Activated naive CD4-positive, alpha-beta T cell treated with anti-CD3 and anti-CD28 coated beads, Interleukin-2, amount 50 U/mL, for 24 hours (primary cell): ENCODE data around the gene IL18.

ENCODE experiments used
- H3K27ac Mint-ChIP-seq: one replicate; pipeline ENCODE4 v1.8.0; 2021; ENCODE audit warnings: mild to moderate bottlenecking, mixed read lengths
- H3K27me3 Mint-ChIP-seq: one replicate; pipeline ENCODE4 v1.8.0; 2021; ENCODE audit warnings: mixed read lengths
- H3K36me3 Mint-ChIP-seq: one replicate; pipeline ENCODE4 v1.8.0; 2021; ENCODE audit warnings: mixed read lengths
- H3K4me1 Mint-ChIP-seq: one replicate; pipeline ENCODE4 v1.8.0; 2021; ENCODE audit warnings: mixed read lengths
- H3K4me3 Mint-ChIP-seq: one replicate; pipeline ENCODE4 v1.8.0; 2021; ENCODE audit warnings: mild to moderate bottlenecking, mixed read lengths
- H3K9me3 Mint-ChIP-seq: one replicate; pipeline ENCODE4 v1.8.0; 2021; ENCODE audit warnings: mixed read lengths

The IL18 gene

DNA sequence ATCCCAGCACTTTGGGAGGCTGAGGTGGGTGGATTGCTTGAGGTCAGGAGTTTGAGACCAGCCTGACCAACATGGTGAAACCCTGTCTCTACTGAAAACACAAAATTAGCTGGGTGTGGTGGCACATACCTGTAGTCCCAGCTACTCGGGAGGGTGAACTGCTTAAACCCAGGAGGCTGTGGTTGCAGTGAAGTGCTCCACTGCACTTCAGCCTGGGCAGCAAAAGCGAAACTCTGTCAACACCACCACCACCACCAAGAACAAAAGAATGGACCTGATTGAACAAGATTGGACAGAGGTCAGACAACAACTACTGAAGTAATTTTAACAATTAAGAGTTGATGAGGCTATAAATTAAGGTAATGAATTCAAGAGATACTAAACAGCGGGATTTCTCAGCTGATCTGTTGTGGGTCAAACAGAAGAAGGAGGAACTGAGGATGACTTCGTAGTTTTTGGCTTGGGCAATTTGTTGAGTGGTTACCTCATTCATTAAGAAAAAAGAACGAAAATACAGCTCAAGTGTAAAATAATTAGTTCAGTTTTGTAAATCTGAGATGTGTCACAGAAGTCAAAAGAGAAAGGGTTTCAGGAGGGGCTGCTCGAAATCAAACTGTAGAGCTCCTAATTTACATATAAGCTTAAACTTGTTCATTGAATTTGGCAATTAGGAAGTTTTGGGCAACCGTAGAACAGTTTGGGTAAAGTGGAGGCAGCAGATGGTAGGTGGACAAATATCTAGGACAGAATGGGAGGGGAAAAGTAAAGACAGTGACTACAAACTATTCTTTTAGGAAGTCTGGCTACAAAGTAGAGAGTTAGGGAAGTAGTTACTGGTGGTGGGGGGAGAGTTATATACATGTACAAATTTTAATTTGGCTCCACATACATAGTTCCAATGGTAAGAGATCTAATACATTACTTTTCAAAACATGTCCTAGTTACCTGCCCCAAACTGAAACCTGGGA, 4.5 kb downstream of the IL18 start:
- H3K9me3 Mint-ChIP-seq: no peaks in the 10 kb centered on the region
- H3K4me3 Mint-ChIP-seq: no peak overlapping the region
- H3K27me3 Mint-ChIP-seq: peaks cover 18% of the 10 kb centered on the region
- H3K27ac Mint-ChIP-seq: no peak overlapping the region
- peaks cover 4% of the 10 kb centered on the region for H3K4me1 Mint-ChIP-seq
- peaks cover 2% of the 10 kb centered on the region for H3K36me3 Mint-ChIP-seq

DNA sequence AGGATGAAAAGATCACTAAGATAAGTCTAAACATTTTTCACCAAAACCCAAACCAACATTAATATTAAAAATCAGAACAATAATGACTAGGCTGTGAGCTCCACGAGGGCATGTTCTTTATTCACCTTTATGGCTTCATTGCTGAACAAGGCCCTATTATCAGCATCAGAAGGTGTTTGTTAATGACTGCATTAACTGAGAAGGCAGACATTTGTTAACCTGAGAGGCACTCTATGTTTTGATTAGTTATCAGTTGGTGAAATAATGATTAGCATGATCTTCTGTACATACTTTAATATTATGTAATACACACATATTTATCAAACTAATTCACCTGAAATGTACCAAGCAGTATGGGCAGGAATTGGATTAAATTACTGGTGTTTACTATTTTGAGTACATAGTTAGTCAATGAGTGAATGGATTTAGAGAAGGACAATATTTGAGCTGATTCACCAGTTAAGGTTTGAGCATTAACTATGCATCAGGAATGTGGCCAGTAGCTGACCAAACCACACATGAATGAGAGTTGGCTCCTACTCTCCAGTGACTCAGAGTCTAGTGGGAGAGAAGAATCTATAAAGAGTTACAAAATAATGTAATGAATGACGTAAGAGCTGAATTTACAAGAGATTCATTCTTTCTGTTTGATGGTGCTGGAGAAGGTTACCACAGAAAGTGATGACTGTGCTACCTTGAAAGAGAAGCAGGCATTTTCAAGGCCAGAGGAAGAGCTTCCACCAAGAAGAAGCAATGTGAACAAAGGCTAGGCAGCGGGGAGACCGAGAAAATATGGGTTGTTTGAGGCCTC, 6.7 kb downstream of the IL18 start:
- no peaks in the 10 kb centered on the region for H3K4me1 Mint-ChIP-seq
- H3K36me3 Mint-ChIP-seq: no peaks in the 10 kb centered on the region
- peaks cover 5% of the 10 kb centered on the region for H3K27me3 Mint-ChIP-seq
- no peak overlapping the region for H3K27ac Mint-ChIP-seq
- H3K9me3 Mint-ChIP-seq: no peaks in the 10 kb centered on the region
- H3K4me3 Mint-ChIP-seq: no peak overlapping the region

DNA sequence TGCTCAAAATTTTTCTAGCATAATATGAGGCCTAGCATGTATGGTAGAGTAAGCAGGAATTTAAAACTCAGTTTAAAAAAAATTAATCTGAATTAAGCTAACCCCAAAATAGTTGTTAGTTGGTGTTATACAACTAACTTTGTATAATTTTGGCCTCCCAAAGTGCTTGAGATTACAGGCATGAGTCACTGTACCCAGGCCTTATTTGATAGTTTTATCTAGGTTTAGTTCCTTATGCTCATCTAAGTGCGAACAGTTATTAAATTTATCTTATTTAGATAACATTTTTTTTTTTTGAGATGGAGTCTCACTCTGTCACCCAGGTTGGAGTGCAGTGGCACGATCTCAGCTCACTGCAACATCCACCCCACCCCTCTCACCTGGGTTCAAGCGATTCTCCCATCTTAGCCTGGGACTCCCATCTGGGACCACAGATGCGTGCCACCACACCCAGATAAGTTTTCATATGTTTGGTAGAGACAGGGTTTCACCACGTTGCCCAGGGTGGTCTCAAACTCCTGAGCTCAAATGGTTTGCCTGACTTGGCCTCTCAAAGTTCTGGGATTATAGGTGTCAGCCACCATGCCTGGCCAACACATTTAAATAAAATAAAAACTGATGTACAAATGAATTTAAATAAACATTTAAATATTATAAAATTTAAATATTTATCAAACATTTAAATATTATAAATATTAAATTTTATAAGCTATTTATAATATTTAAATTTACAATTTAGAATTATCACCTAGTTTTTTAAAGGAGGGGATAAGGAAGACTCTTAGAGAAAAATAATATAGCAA, 7.5 kb downstream of the IL18 start:
- Mint-ChIP-seq H3K4me1 (no peaks in the 10 kb centered on the region), H3K9me3 (no peaks in the 10 kb centered on the region), H3K27ac (no peak overlapping the region), H3K27me3 (peaks cover 3% of the 10 kb centered on the region), H3K36me3 (no peaks in the 10 kb centered on the region), H3K4me3 (no peak overlapping the region)

- no peak overlapping the region for H3K27ac Mint-ChIP-seq
- no peaks in the 10 kb centered on the region for H3K27me3 Mint-ChIP-seq
- no peaks in the 10 kb centered on the region for H3K4me1 Mint-ChIP-seq
- no peaks in the 10 kb centered on the region for H3K36me3 Mint-ChIP-seq
- H3K9me3 Mint-ChIP-seq: no peaks in the 10 kb centered on the region
- no peak overlapping the region for H3K4me3 Mint-ChIP-seq
Observed at GRCh38 chr11:112150517-112150916, 13.4 kb downstream of the IL18 start.

DNA sequence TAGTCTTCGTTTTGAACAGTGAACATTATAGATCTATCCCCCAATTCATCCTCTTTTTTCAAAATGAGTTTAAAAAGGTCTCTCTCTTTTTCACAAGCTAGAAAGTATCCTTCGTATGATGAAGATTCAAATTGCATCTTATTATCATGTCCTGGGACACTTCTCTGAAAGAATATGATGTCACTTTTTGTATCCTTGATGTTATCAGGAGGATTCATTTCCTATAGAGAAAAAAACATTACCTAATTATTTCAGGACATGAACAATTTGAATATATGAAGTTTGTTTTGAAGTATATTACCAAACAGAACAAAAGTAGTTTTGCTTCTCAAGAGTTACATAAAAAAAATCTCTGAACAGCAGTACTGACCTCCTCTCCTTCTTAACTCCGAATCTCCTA, 20.3 kb downstream of the IL18 start:
- Mint-ChIP-seq H3K27me3 (no peaks in the 10 kb centered on the region), H3K4me1 (no peaks in the 10 kb centered on the region), H3K4me3 (no peak overlapping the region), H3K36me3 (peaks cover 4% of the 10 kb centered on the region), H3K9me3 (peaks cover 4% of the 10 kb centered on the region), H3K27ac (no peak overlapping the region)

GRCh38 chr11:112134473-112134872, 29.4 kb downstream of the IL18 start:
- Mint-ChIP-seq H3K36me3 (peaks cover 5% of the 10 kb centered on the region), H3K4me3 (no peak overlapping the region), H3K4me1 (no peaks in the 10 kb centered on the region), H3K27ac (no peak overlapping the region), H3K27me3 (no peaks in the 10 kb centered on the region), H3K9me3 (no peaks in the 10 kb centered on the region)

- no peaks in the 10 kb centered on the region for H3K27me3 Mint-ChIP-seq
- no peak overlapping the region for H3K27ac Mint-ChIP-seq
Observed at GRCh38 chr11:112132737-112133136, 31.2 kb downstream of the IL18 start.

DNA sequence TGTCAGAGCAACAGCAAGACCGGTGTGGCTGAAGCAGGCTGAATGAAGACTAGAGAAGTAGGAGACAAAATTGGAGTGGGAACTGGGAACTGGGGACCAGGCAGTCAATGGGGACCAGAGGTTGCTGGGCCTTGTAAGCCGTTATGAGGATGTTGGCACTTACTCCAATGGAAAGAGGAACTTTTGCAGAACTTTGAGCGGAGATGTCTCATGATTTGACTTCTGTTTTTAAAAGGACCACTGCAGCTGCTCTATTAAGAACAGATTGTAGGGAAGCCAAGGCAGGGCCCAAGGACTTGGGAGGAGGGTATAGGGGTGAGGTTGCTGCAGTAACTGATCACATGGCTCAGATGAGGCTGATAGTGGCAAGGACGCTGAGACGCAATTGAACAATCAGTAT, 34.2 kb downstream of the IL18 start:
- H3K27me3 Mint-ChIP-seq: no peaks in the 10 kb centered on the region
- no peak overlapping the region for H3K4me3 Mint-ChIP-seq
- no peaks in the 10 kb centered on the region for H3K4me1 Mint-ChIP-seq
- H3K9me3 Mint-ChIP-seq: no peaks in the 10 kb centered on the region
- no peaks in the 10 kb centered on the region for H3K36me3 Mint-ChIP-seq
- H3K27ac Mint-ChIP-seq: no peak overlapping the region

More at GRCh38 chr11:112132737-112133136, 31.2 kb downstream of the IL18 start:
- H3K9me3 Mint-ChIP-seq: no peaks in the 10 kb centered on the region
- no peak overlapping the region for H3K4me3 Mint-ChIP-seq
- peaks cover 5% of the 10 kb centered on the region for H3K36me3 Mint-ChIP-seq
- no peaks in the 10 kb centered on the region for H3K4me1 Mint-ChIP-seq

GRCh38 chr11:112128483-112129121, 35.3 kb downstream of the IL18 start:
- no peak overlapping the region for H3K27ac Mint-ChIP-seq
- no peaks in the 10 kb centered on the region for H3K4me1 Mint-ChIP-seq

DNA sequence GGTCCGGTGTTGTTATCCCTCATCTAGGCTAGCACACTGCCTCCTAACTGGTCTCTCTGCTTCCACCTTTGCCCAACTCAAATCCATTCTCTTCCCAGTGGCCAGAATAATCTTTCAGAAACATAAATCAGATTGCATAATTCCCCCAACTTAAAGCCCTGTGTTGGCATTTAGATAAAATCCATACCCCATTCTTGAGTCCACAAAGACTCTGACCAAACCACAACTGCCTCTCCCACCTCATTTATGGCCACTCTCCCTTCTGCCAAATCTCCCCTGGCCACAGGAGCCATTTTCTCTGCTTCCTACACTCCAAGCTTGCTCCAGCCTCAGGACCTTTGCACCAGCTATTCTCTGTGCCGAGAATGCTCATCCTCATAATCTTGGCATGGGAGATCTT, 36.8 kb downstream of the IL18 start:
- no peaks in the 10 kb centered on the region for H3K4me1 Mint-ChIP-seq
- no peak overlapping the region for H3K4me3 Mint-ChIP-seq
- no peak overlapping the region for H3K27ac Mint-ChIP-seq
- H3K36me3 Mint-ChIP-seq: no peaks in the 10 kb centered on the region
- H3K27me3 Mint-ChIP-seq: no peaks in the 10 kb centered on the region
- H3K9me3 Mint-ChIP-seq: no peaks in the 10 kb centered on the region

More at GRCh38 chr11:112128483-112129121, 35.3 kb downstream of the IL18 start:
- H3K4me3 Mint-ChIP-seq: no peak overlapping the region
- no peaks in the 10 kb centered on the region for H3K27me3 Mint-ChIP-seq
- no peaks in the 10 kb centered on the region for H3K36me3 Mint-ChIP-seq
- H3K9me3 Mint-ChIP-seq: no peaks in the 10 kb centered on the region

- Mint-ChIP-seq H3K27me3 (no peaks in the 10 kb centered on the region), H3K4me3 (no peak overlapping the region), H3K4me1 (no peaks in the 10 kb centered on the region), H3K27ac (no peak overlapping the region), H3K9me3 (no peaks in the 10 kb centered on the region), H3K36me3 (peaks cover 5% of the 10 kb centered on the region)
Observed at GRCh38 chr11:112123129-112123528, 40.8 kb downstream of the IL18 start.

GRCh38 chr11:112121981-112122615, 41.8 kb downstream of the IL18 start:
- Mint-ChIP-seq H3K27ac (no peak overlapping the region), H3K9me3 (no peaks in the 10 kb centered on the region), H3K27me3 (no peaks in the 10 kb centered on the region), H3K4me3 (no peak overlapping the region), H3K36me3 (peaks cover 5% of the 10 kb centered on the region), H3K4me1 (no peaks in the 10 kb centered on the region)

- no peak overlapping the region for H3K27ac Mint-ChIP-seq
- no peaks in the 10 kb centered on the region for H3K27me3 Mint-ChIP-seq
- peaks cover 9% of the 10 kb centered on the region for H3K4me1 Mint-ChIP-seq
- H3K4me3 Mint-ChIP-seq: no peak overlapping the region
- H3K9me3 Mint-ChIP-seq: no peaks in the 10 kb centered on the region
- peaks cover 5% of the 10 kb centered on the region for H3K36me3 Mint-ChIP-seq
Observed at GRCh38 chr11:112118176-112118575, 45.7 kb downstream of the IL18 start.

GRCh38 chr11:112115386-112115785, 48.5 kb downstream of the IL18 start:
- peaks cover 6% of the 10 kb centered on the region for H3K36me3 Mint-ChIP-seq
- no peaks in the 10 kb centered on the region for H3K9me3 Mint-ChIP-seq
- H3K27ac Mint-ChIP-seq: no peak overlapping the region
- no peaks in the 10 kb centered on the region for H3K27me3 Mint-ChIP-seq
- peaks cover 9% of the 10 kb centered on the region for H3K4me1 Mint-ChIP-seq
- H3K4me3 Mint-ChIP-seq: no peak overlapping the region
